GM19238 (cell line): ENCODE data around the gene GPAT2.
"Not testable (repeated sequence)": the region's sequence is repeated elsewhere in the genome, so short reads cannot be mapped to it uniquely, and the experiment has no call there.

Experiments
- DNase-seq: peaks from one replicate; pipeline ENCODE4 v3.0.0; 2011; ENCODE audit warnings: low spot score; ENCODE audit not compliant: insufficient read length

GPAT2 gene

DNA sequence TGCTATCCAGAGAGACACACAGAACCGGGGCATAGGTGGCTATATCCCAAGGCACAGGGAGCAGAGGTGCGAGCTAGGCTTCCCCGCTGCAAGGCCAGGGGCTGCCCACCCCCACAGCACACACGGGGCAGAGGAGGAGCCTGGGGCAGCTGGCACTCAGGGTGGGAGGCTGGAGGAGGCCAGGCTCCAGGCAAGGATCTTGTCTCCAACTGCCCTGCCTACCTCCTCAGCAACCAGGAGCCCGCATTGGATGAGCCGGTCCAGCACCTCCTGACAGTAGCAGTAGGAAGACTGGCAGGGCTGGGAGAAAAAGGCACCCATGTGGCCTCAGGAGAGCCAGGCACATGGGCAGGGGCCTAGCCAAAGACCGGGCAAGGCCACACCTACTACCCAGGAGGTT, 11.0 kb downstream of the GPAT2 start:
- not testable (repeated sequence) for DNase-seq

DNA sequence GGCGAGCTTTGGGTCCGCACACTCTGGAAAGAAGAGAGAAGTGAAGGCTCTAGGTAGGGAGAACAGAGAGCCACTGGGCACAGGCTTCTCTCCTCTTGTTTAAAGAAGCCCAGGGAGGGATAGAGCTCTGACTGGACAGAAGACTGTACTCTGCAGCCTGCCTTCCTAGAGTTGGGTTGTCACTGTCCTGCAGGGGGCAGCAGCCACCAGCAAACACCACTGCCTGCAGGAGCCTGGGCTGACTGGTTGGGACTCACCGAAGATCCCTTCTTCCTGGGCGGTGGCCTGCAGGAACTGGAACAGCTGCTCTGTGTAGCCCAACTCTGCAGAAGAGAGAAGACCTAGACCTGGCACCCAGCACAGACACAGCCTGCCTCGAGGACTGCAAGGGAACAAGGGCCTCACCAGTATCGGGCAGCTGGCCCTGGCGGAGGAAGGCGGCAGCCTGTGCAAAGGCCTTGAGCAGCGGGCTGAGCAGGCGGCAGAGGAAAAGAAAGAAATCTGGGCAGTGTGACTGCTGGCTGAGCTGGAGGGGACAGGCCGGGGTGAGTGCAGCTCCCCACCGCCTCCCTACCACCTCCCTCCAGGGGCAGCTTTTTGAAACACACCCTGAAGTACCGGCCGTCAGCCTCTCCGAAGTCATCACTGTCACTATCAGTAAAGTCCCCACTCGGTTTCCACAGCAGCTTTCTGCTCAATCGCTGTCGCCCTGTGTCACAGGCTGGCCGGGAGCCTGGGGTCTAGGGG, 11.8 kb downstream of the GPAT2 start:
- peak; percentile 56 for DNase-seq

- not testable (repeated sequence) for DNase-seq
Measured at GRCh38 chr2:96022126-96022525, 12.6 kb downstream of the GPAT2 start.

DNA sequence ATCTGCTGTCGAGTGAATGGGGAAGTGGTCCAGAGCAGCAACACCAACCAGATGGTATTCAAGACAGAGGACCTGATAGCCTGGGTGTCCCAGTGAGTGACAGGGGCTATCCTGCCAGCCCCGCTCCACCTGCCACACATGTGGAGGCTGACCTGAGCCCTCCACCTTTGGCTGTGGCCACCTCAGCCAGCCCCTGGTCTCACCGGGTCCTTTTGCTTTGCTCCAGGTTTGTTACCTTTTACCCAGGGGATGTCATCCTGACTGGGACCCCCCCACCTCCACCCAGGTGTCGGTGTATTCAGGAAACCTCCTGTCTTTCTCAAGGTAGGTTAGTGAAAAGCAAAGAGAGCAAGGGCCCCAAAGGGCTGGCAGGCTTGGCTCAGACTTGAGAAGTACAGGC, 13.6 kb downstream of the GPAT2 start:
- DNase-seq, result not testable (repeated sequence)

- DNase-seq, result not testable (repeated sequence)
Measured at GRCh38 chr2:96019909-96020590, 14.7 kb downstream of the GPAT2 start.

DNA sequence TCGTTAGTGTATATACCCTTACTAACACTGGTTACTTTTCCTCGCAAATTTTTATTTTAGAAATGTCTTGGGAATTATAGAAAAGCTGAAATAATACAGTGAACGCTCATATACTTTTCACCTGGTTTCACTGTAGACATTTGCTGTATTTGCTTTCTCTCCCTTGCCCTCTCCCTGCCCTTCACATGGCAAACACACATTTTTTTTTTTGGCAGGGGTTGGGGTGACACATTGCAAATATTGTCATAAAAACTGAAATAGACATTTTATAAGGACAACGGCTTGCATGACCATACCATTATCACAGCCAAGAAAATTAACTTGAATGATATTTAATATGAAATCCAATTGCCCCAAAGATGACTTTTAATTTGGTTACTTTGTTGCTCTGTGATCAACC, 18.4 kb downstream of the GPAT2 start:
- DNase-seq, result not testable (repeated sequence)

GRCh38 chr2:96012792-96013264, 21.9 kb downstream of the GPAT2 start:
- DNase-seq, result not testable (repeated sequence)

DNA sequence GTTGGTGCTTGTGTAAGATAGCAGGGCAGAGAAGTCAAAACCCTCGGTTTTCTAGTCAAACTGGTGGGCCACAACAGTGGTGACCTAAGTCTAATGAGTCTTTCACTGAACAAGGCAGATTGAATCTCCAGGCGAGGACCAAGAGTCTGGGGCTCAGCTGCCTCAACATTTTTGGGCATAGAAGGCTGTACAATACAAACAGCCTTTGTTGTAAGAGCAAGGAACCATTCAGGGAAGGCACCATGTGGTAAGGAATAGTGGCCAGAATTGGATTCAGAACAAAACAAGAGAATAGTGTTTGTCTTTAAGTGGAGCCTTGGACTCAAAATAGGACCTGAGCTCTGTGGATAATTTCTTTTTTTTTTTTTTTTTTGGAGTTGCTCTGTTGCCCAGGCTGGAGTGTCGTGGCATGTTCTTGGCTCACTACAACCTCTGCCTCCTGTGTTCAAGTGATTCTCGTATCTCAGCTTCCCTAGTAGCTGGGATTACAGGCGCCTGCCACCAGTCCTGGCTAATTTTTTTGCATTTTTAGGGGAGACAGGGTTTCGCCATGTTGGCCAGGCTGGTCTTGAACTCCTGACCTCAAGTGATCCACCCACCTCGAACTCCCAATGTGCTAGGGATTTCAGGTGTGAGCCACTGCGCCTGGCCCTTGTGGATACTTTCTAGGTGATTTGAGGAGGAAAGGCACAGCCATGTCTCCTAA, 22.5 kb downstream of the GPAT2 start:
- not testable (repeated sequence) for DNase-seq

- DNase-seq, result not testable (repeated sequence)
Measured at GRCh38 chr2:96011129-96011455, 23.6 kb downstream of the GPAT2 start.

- DNase-seq, result peak; percentile 51
Measured at GRCh38 chr2:96010320-96011128, 24.2 kb downstream of the GPAT2 start.

DNA sequence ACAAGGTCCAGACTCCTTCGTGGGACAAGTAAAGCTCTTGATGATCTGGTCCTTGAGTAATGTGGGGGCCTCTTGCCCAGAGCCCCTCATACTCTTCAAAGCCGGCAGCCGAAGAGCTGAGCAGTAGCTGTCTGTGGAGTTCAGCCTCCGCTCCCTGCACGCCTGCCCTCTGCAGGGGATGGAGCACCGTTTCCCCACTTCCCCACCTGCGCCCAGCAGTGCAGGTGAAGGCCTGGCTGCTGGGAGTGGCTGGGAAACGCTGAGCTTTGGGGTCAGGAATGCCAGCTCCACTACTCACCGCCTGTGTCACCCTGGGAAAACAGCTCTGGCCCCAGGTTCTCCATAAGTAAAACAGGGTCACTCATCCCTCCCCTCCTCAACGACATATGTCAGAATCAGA, 24.9 kb downstream of the GPAT2 start:
- DNase-seq, result not testable (repeated sequence)

- not testable (repeated sequence) for DNase-seq
Measured at GRCh38 chr2:96008051-96008450, 26.7 kb downstream of the GPAT2 start.

GRCh38 chr2:96006248-96006647, 28.5 kb downstream of the GPAT2 start:
- not testable (repeated sequence) for DNase-seq

GRCh38 chr2:95992520-95993272, 42.0 kb downstream of the GPAT2 start:
- DNase-seq, result not testable (repeated sequence)

- DNase-seq, result not testable (repeated sequence)
Measured at GRCh38 chr2:95992102-95992501, 42.6 kb downstream of the GPAT2 start.

DNA sequence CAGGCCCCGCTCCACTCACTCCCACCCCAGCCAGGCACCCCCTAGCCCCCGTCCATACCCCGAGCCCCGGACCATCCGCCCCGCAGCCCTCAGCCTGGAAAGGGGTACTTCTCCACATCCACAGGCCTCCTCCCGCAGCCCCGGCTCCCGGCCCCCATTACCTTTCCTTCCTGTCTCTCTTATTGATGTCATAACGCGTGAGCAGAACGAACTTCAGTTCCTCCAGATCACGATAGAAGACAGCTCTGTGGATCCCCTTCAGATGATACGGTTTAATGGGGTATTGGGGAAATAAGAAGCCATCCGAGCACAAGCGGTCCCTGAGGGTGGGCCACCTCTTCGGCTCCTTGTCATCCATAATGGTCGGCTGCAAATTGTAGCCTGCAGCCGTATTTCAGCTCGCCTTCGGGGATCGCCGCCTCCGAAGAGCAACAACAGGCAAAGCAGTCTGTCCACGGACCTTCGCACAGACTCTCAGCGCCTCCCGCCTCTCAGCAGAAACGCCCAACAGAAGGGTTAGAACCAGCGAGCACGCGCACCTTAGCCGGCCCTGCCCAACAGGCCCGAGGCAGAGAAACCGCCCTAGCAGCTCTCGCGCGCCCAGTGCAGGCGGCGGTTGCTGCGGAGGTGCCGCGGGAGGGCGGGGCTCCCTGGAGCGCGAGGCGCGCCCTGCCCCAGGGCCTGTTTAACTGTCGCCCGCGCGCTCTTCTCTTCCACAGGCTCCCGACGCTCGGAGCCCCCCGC, 43.2 kb downstream of the GPAT2 start, which contains the start of gene ANKRD36C:
Gene ANKRD36C, minus strand, starts transcription at position 474 of the 744 bp plus-strand sequence. Its CDS starts 116 bp downstream, at position 358.
- DNase-seq, result not testable (repeated sequence)

GRCh38 chr2:95990884-95991283, 43.8 kb downstream of the GPAT2 start:
- DNase-seq, result not testable (repeated sequence)
